Tibial nerve (tissue), 3 donors: ENCODE measurements around the gene RINL.

Experiments used
- CTCF ChIP-seq, 5 experiments: fragments of 200-600 bp in 3 of 5; fragments of 450-650 bp in 2 of 5; sonication (generic) in 3 of 5; IDR thresholded peaks; one replicate each; pipeline ENCODE4 v1.5.1; 2016 to 2019; ENCODE audit warnings: antibody characterized with exemption in 5 of 5, mild to moderate bottlenecking in 3 of 5, moderate library complexity in 2 of 5
- POLR2A ChIP-seq, 2 donors: fragments of 450-650 bp; IDR thresholded peaks; one replicate each; pipeline ENCODE4 v1.6.1; 2017; ENCODE audit warnings: antibody characterized with exemption in 2 of 2, mild to moderate bottlenecking in 2 of 2, moderate library complexity in 2 of 2

GRCh38 chr19:38893341-38893771, 15.3 kb upstream of the RINL start:
- TF ChIP-seq POLR2A (IDR thresholded peaks at IDR 0.05) (no peak), CTCF (IDR thresholded peaks at IDR 0.05) (no peak)
